ENCODE measurements around the gene MYCBPAP. TPM values are rescaled to one million over a fixed set of nuclear protein-coding genes. Genes with fewer than 3 reads are reported as not detected.

The MYCBPAP gene
- total and polyA plus RNA-seq, 4 donors: 0.73 to 6.4 (median 2.8) TPM

DNA sequence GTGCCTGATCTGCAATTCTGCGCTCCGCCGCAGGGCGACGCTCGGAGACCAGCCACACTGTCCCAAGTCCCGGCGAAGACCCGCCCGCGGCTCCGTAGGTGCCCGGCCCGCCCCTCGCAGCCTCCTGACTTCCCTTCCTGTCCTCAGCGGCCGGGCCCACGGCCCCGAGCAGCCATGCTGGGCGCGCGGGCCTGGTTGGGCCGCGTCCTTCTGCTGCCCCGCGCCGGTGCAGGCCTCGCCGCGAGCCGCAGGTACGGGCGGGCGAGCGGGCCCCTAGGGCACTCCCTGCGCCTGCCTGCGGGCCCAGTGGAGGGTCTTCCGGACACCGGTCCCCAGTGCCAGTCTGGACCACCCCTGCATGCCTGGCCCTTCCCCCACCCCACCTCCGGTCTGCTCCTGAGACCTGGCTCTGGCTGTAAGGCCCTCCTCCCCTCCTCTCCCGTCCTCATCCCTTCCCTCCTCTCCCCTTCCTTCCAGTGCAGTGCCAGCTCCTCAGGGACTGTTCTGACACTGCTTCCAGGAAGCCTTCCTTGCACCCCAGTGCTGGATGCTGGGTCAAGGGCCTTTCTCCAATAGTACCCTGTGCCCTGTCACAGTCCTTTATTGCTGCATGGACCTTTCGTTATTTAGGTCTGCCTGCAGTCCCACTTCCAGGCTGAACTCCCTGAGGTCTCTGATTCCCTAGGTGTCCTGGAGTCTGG is 38.9 kb downstream of the MYCBPAP start, which contains the start of gene SPATA20:
Gene SPATA20, plus strand, starts transcription at position 140 of the 701 bp plus-strand sequence. Its CDS starts 35 bp downstream, at position 175.
- 3 to 4% methylated on average over 25 to 42 of the region's 42 CpGs for WGBS, 2 donors

GRCh38 chr17:50547736-50548083 is 39.5 kb downstream of the MYCBPAP start:
- WGBS, 2 donors: 71 to 80% methylated on average over 5 of the region's 5 CpGs
- no peak for ATAC-seq (ENCODE audit: insufficient read depth, low FRiP score)
- no peaks in the 10 kb centered on the region for H3K9me3 ChIP-seq (ENCODE audit: control insufficient read depth in 4 of 4, insufficient read depth in 3 of 4, low read length in 3 of 4)
- H3K4me1 ChIP-seq (ENCODE audit: control insufficient read depth in 5 of 5, insufficient read depth in 5 of 5, low read length in 5 of 5): peaks cover 0 to 21% (median 7%) of the 10 kb centered on the region in 5 donors
- H3K27ac ChIP-seq (ENCODE audit: low read depth in 1 of 2, low read length in 1 of 2): no peak overlapping the region
- H3K4me3 ChIP-seq: no peak overlapping the region
- no peaks in the 10 kb centered on the region for H3K27me3 ChIP-seq (ENCODE audit: control insufficient read depth in 3 of 3, insufficient read depth in 3 of 3, low read length in 2 of 3)
- peaks cover 0 to 9% (median 1%) of the 10 kb centered on the region in 4 donors for H3K36me3 ChIP-seq (ENCODE audit: control insufficient read depth in 4 of 4, insufficient read depth in 4 of 4, low read length in 4 of 4)
- H3K9ac ChIP-seq (ENCODE audit: insufficient read depth in 1 of 2, low read length in 2 of 2): peak overlapping the region in 1 of 2 donors; percentile 37
- TF ChIP-seq, protein P1, sequence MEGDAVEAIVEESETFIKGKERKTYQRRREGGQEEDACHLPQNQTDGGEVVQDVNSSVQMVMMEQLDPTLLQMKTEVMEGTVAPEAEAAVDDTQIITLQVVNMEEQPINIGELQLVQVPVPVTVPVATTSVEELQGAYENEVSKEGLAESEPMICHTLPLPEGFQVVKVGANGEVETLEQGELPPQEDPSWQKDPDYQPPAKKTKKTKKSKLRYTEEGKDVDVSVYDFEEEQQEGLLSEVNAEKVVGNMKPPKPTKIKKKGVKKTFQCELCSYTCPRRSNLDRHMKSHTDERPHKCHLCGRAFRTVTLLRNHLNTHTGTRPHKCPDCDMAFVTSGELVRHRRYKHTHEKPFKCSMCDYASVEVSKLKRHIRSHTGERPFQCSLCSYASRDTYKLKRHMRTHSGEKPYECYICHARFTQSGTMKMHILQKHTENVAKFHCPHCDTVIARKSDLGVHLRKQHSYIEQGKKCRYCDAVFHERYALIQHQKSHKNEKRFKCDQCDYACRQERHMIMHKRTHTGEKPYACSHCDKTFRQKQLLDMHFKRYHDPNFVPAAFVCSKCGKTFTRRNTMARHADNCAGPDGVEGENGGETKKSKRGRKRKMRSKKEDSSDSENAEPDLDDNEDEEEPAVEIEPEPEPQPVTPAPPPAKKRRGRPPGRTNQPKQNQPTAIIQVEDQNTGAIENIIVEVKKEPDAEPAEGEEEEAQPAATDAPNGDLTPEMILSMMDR (IDR thresholded peaks at IDR 0.05; ENCODE audit: control extremely low read depth, extremely low read depth): no peak
- DNase-seq: no peak

More for the DNA sequence above, 38.9 kb downstream of the MYCBPAP start, which contains the start of gene SPATA20:
- H3K4me1 ChIP-seq (ENCODE audit: control insufficient read depth in 5 of 5, insufficient read depth in 5 of 5, low read length in 5 of 5): peaks cover 0 to 26% (median 8%) of the 10 kb centered on the region in 5 donors
- TF ChIP-seq, protein P1 (IDR thresholded peaks at IDR 0.05; ENCODE audit: control extremely low read depth, extremely low read depth): peak; percentile 96
- no peaks in the 10 kb centered on the region for H3K9me3 ChIP-seq (ENCODE audit: control insufficient read depth in 4 of 4, insufficient read depth in 3 of 4, low read length in 3 of 4)
- DNase-seq: peak; percentile 92 to 95 (median 93)
- H3K36me3 ChIP-seq (ENCODE audit: control insufficient read depth in 4 of 4, insufficient read depth in 4 of 4, low read length in 4 of 4): peaks cover 0 to 9% (median under 1%) of the 10 kb centered on the region in 4 donors
- peak; percentile 87 for ATAC-seq (ENCODE audit: insufficient read depth, low FRiP score)
- H3K4me3 ChIP-seq: peak within 1 kb of the TSS; percentile 48
- peak within 1 kb of the TSS; percentile 37 to 66 for H3K9ac ChIP-seq (ENCODE audit: insufficient read depth in 1 of 2, low read length in 2 of 2)
- peak within 1 kb of the TSS; percentile 66 to 75 for H3K27ac ChIP-seq (ENCODE audit: low read depth in 1 of 2, low read length in 1 of 2)
- H3K27me3 ChIP-seq (ENCODE audit: control insufficient read depth in 3 of 3, insufficient read depth in 3 of 3, low read length in 2 of 3): no peaks in the 10 kb centered on the region

GRCh38 chr17:50548831-50549230 is 40.6 kb downstream of the MYCBPAP start:
- ATAC-seq (ENCODE audit: insufficient read depth, low FRiP score) (no peak), DNase-seq (no peak)
- Histone ChIP-seq H3K9ac (ENCODE audit: insufficient read depth in 1 of 2, low read length in 2 of 2) (no peak overlapping the region), H3K4me1 (ENCODE audit: control insufficient read depth in 5 of 5, insufficient read depth in 5 of 5, low read length in 5 of 5) (peaks cover 0 to 14% (median 5%) of the 10 kb centered on the region in 5 donors), H3K9me3 (ENCODE audit: control insufficient read depth in 4 of 4, insufficient read depth in 3 of 4, low read length in 3 of 4) (no peaks in the 10 kb centered on the region), H3K36me3 (ENCODE audit: control insufficient read depth in 4 of 4, insufficient read depth in 4 of 4, low read length in 4 of 4) (peaks cover 0 to 9% (median 3%) of the 10 kb centered on the region in 4 donors), H3K27me3 (ENCODE audit: control insufficient read depth in 3 of 3, insufficient read depth in 3 of 3, low read length in 2 of 3) (no peaks in the 10 kb centered on the region), H3K4me3 (no peak overlapping the region), H3K27ac (ENCODE audit: low read depth in 1 of 2, low read length in 1 of 2) (no peak overlapping the region)
- WGBS, 2 donors: 85 to 89% methylated on average over 18 of the region's 18 CpGs
- TF ChIP-seq, protein P1 (IDR thresholded peaks at IDR 0.05; ENCODE audit: control extremely low read depth, extremely low read depth): no peak
